Glomerular visceral epithelial cell (primary cell): ENCODE measurements around the gene MAP3K5.
A peak's percentile ranks its signal among the peaks of the same experiment; 100 is the strongest.
"Not testable (repeated sequence)": the region's sequence is repeated elsewhere in the genome, so short reads cannot be mapped to it uniquely, and the experiment has no call there.

ENCODE experiments used
- DNase-seq: peaks from one replicate; pipeline ENCODE4 v3.0.0-alpha.2; 2016; ENCODE audit errors: extremely low spot score

MAP3K5 gene

GRCh38 chr6:136792410-136793262 lies at the start of gene MAP3K5:
Gene MAP3K5 (minus strand): TSS chr6:136792477. CDS start chr6:136792157, 320 bp downstream.
- DNase-seq, result peak; percentile 90

- DNase-seq, result no peak
Observed at GRCh38 chr6:136840276-136841001, 48.2 kb upstream of the MAP3K5 start.

- no peak for DNase-seq
Observed at GRCh38 chr6:136831873-136832562, 39.7 kb upstream of the MAP3K5 start.

GRCh38 chr6:136826216-136826615 lies 33.9 kb upstream of the MAP3K5 start:
- DNase-seq, result no peak

GRCh38 chr6:136823128-136823660 lies 30.9 kb upstream of the MAP3K5 start:
- no peak for DNase-seq

- DNase-seq, result peak; percentile 88
Observed at GRCh38 chr6:136822376-136823127, 30.3 kb upstream of the MAP3K5 start, which contains the start of gene PEX7. Gene PEX7 (plus strand): TSS chr6:136822592. CDS start chr6:136822666, 74 bp downstream.

GRCh38 chr6:136822046-136822375 lies 29.7 kb upstream of the MAP3K5 start:
- no peak for DNase-seq

- no peak for DNase-seq
Observed at GRCh38 chr6:136820561-136820960, 28.3 kb upstream of the MAP3K5 start.

GRCh38 chr6:136816656-136817055 lies 24.4 kb upstream of the MAP3K5 start:
- DNase-seq, result no peak

GRCh38 chr6:136815608-136816007 lies 23.3 kb upstream of the MAP3K5 start:
- DNase-seq, result not testable (repeated sequence)

- DNase-seq, result peak; percentile 18
Observed at GRCh38 chr6:136812174-136812573, 19.9 kb upstream of the MAP3K5 start.

GRCh38 chr6:136811272-136811671 lies 19.0 kb upstream of the MAP3K5 start:
- DNase-seq, result no peak

- no peak for DNase-seq
Observed at GRCh38 chr6:136809091-136809860, 17.0 kb upstream of the MAP3K5 start.

- DNase-seq, result no peak
Observed at GRCh38 chr6:136803608-136804007, 11.3 kb upstream of the MAP3K5 start.

- DNase-seq, result no peak
Observed at GRCh38 chr6:136801581-136801980, 9.3 kb upstream of the MAP3K5 start.

- no peak for DNase-seq
Observed at GRCh38 chr6:136798044-136798443, 5.8 kb upstream of the MAP3K5 start.

GRCh38 chr6:136795996-136796395 lies 3.7 kb upstream of the MAP3K5 start:
- no peak for DNase-seq

GRCh38 chr6:136795386-136795785 lies 3.1 kb upstream of the MAP3K5 start:
- no peak for DNase-seq

- DNase-seq, result no peak
Observed at GRCh38 chr6:136793363-136793762, 1.1 kb upstream of the MAP3K5 start.

- DNase-seq, result no peak
Observed at GRCh38 chr6:136792095-136792409, 225 bp downstream of the MAP3K5 start.
